ENCODE data around the gene TRABD. TPM values are rescaled to one million over a fixed set of nuclear protein-coding genes. Genes with fewer than 3 reads are reported as not detected.
"Not testable (repeated sequence)": the region's sequence is repeated elsewhere in the genome, so short reads cannot be mapped to it uniquely, and the experiment has no call there.

TRABD gene
- total and polyA plus RNA-seq, 3 donors from 2014 or later: 23.7 to 45.3 (median 38.7) TPM

- Histone ChIP-seq H3K27me3 (no peaks in the 10 kb centered on the region), H3K9me3 (no peaks in the 10 kb centered on the region), H3K27ac (peak overlapping the region in 1 of 2 donors; percentile 86), H3K4me1 (peaks cover 39% of the 10 kb centered on the region), H3K36me3 (ENCODE audit: low read depth, missing control alignments) (no peaks in the 10 kb centered on the region), H3K4me3 (no peak overlapping the region)
- intact Hi-C loops (cut with DNase I; ENCODE audit: low total_unique reads): loop anchor here (10.0 kb wide), 1 partner anchor 60 kb away; no protein-coding TSS in a partner anchor
- 84 to 89% methylated on average over 7 of the region's 7 CpGs for WGBS, 2 donors
- TF ChIP-seq POLR2A (IDR thresholded peaks at IDR 0.05) (no peak), CTCF (IDR thresholded peaks at IDR 0.05) (no peak)
- DNase-seq: no peak
These were observed 18.9 kb downstream of the TRABD start for GRCh38 chr22:50204571-50204970.

- not testable (repeated sequence) for H3K27me3 ChIP-seq; H3K9me3 ChIP-seq; H3K36me3 ChIP-seq (ENCODE audit: low read depth, missing control alignments); H3K4me3 ChIP-seq; DNase-seq
- intact Hi-C loops (cut with DNase I; ENCODE audit: low total_unique reads): loop anchor here (10.0 kb wide), 1 partner anchor 60 kb away; no protein-coding TSS in a partner anchor
- H3K4me1 ChIP-seq: peaks cover 39% of the 10 kb centered on the region
- H3K27ac ChIP-seq: peak overlapping the region in 1 of 2 donors; percentile 86
- WGBS, 2 donors: 83 to 89% methylated on average over 9 of the region's 9 CpGs
These were observed 19.3 kb downstream of the TRABD start for GRCh38 chr22:50204998-50205397.

- H3K4me1 ChIP-seq: peaks cover 45% of the 10 kb centered on the region
- H3K27ac ChIP-seq: peak overlapping the region; percentile 46 to 86
- TF ChIP-seq POLR2A (IDR thresholded peaks at IDR 0.05): no peak
- TF ChIP-seq CTCF (IDR thresholded peaks at IDR 0.05): no peak
- intact Hi-C loops (cut with DNase I; ENCODE audit: low total_unique reads): loop anchor here (10.0 kb wide), 1 partner anchor 61 kb away; no protein-coding TSS in a partner anchor
- H3K27me3 ChIP-seq: no peaks in the 10 kb centered on the region
- WGBS, 2 donors: 85 to 88% methylated on average over 29 to 45 of the region's 45 CpGs
- H3K9me3 ChIP-seq: no peaks in the 10 kb centered on the region
- no peak overlapping the region for H3K4me3 ChIP-seq
- H3K36me3 ChIP-seq (ENCODE audit: low read depth, missing control alignments): no peaks in the 10 kb centered on the region
- DNase-seq: no peak
These were observed 20.3 kb downstream of the TRABD start for GRCh38 chr22:50205781-50206569.

GRCh38 chr22:50206599-50206998, 20.9 kb downstream of the TRABD start:
- DNase-seq: peak; percentile 96
- Histone ChIP-seq H3K4me3 (no peak overlapping the region), H3K9me3 (no peaks in the 10 kb centered on the region), H3K36me3 (ENCODE audit: low read depth, missing control alignments) (no peaks in the 10 kb centered on the region), H3K27me3 (no peaks in the 10 kb centered on the region), H3K4me1 (peaks cover 45% of the 10 kb centered on the region), H3K27ac (peak overlapping the region; percentile 46 to 86)
- TF ChIP-seq CTCF (IDR thresholded peaks at IDR 0.05) (peak; percentile 50 to 69 (median 51)), POLR2A (IDR thresholded peaks at IDR 0.05) (no peak)
- 31 to 36% methylated on average over 10 of the region's 10 CpGs for WGBS, 2 donors
- intact Hi-C loops (cut with DNase I; ENCODE audit: low total_unique reads): loop anchor here (10.0 kb wide), 1 partner anchor 62 kb away; no protein-coding TSS in a partner anchor

GRCh38 chr22:50207383-50208140, 21.8 kb downstream of the TRABD start:
- intact Hi-C loops (cut with DNase I; ENCODE audit: low total_unique reads): loop anchor here (10.0 kb wide), 1 partner anchor 63 kb away; no protein-coding TSS in a partner anchor
- Histone ChIP-seq H3K4me1 (peaks cover 36% of the 10 kb centered on the region), H3K36me3 (ENCODE audit: low read depth, missing control alignments) (no peaks in the 10 kb centered on the region), H3K27me3 (no peaks in the 10 kb centered on the region), H3K27ac (peak overlapping the region in 1 of 2 donors; percentile 86), H3K4me3 (no peak overlapping the region), H3K9me3 (no peaks in the 10 kb centered on the region)
- WGBS, 2 donors: 79 to 83% methylated on average over 11 to 23 of the region's 23 CpGs
- no peak for DNase-seq
- TF ChIP-seq CTCF (IDR thresholded peaks at IDR 0.05) (no peak), POLR2A (IDR thresholded peaks at IDR 0.05) (no peak)

All from testis (tissue), 3 donors.